Choroid plexus epithelial cell (primary cell): ENCODE measurements around the gene EIF4EBP3.
A peak's percentile ranks its signal among the peaks of the same experiment; 100 is the strongest.

Experiments
- DNase-seq: peaks from one replicate; pipeline ENCODE4 v3.0.0-alpha.2; 2010; ENCODE audit warnings: low read depth
- H3K4me3 ChIP-seq: 2 replicates; pipeline ENCODE4 v1.5.1; 2011; ENCODE audit warnings: low read depth, mild to moderate bottlenecking, control low read depth, low read length, moderate library complexity
- CTCF ChIP-seq: conservative IDR thresholded peaks from 2 replicates; pipeline ENCODE4 v1.5.1; 2011; ENCODE audit warnings: low read depth, mild to moderate bottlenecking, control low read depth, inconsistent platforms, low read length, moderate library complexity

Gene EIF4EBP3

GRCh38 chr5:140568443-140569063 lies 21.1 kb downstream of the EIF4EBP3 start:
- no peak for DNase-seq
- no peak overlapping the region for H3K4me3 ChIP-seq
- no peak for TF ChIP-seq CTCF

- no peak for TF ChIP-seq CTCF
- H3K4me3 ChIP-seq, result no peak overlapping the region
- no peak for DNase-seq
These were observed 21.7 kb downstream of the EIF4EBP3 start for GRCh38 chr5:140569197-140569596.

- DNase-seq, result no peak
These were observed 22.6 kb downstream of the EIF4EBP3 start for GRCh38 chr5:140570058-140570457.

DNA sequence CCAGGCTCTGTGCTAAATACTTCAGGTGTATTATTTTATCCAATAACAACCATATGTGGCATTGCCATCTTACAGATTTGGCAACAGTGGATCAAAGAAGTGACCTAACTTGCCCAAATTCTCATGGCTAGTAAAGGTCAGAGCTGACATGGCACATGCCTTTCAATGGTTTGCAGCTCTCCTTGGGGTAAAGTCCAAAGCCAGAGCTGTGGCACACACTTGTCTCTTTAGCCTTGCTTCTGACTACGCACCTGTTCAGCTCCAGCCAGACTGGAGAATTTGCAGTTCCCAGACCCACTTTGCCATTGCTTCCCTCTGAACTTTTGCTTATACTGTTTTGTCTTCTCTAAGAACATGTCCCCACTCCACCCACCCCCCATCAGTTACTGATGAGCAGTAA lies 23.0 kb downstream of the EIF4EBP3 start:
- no peak for TF ChIP-seq CTCF
- no peak overlapping the region for H3K4me3 ChIP-seq
- DNase-seq, result no peak

More at GRCh38 chr5:140570058-140570457, 22.6 kb downstream of the EIF4EBP3 start:
- H3K4me3 ChIP-seq, result no peak overlapping the region
- TF ChIP-seq CTCF, result no peak

DNA sequence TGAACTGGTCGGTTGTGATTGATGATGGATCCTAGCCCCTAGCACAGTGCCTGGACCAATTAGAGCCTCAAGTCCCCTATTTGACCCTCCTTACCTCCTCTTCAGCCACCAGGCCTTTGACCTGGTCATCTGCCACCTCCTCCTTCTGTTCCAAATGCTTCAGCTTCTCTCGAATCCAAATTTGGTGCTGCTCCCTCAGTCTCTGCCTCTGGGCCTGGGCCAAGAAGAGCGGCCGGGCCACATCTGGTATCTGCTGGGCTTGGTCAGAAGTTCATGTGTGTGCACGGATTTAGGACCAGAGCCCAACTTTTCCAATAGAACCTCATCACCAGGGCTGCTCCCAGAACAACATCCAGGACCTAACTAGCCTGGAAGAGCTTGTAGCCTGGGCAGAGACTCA lies 23.6 kb downstream of the EIF4EBP3 start:
- no peak for TF ChIP-seq CTCF
- no peak overlapping the region for H3K4me3 ChIP-seq
- no peak for DNase-seq

GRCh38 chr5:140573683-140574082 lies 26.2 kb downstream of the EIF4EBP3 start:
- no peak overlapping the region for H3K4me3 ChIP-seq
- TF ChIP-seq CTCF, result no peak
- no peak for DNase-seq

DNA sequence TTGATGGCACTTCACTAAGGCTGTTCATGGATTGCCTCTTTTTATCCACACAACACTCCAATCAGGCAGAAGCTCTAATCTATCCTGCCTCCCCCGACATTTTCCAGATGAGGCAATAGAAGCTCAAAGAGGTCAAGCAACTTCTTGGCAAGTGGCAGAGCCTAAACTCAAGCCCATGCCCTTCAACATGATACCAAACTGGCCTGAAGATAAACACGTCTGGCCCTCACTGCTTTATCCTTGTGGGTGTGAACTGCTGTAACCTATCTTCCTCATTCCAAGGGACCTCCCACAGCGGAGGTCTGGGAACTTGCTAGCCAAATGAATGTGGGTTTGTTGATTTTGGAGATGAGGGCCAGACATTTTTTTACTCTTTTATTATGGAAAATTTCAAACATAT lies 26.7 kb downstream of the EIF4EBP3 start:
- peak; percentile 51 for DNase-seq
- no peak overlapping the region for H3K4me3 ChIP-seq
- TF ChIP-seq CTCF, result no peak
